Pancreas (tissue), 10 donors: ENCODE data around the gene SPIRE1. TPM values are rescaled to one million over a fixed set of nuclear protein-coding genes. Genes with fewer than 3 reads are reported as not detected.

Experiments
- ATAC-seq, 4 donors: fragments of 200-7000 bp; cut with Tn5 transposase; one replicate each; pipeline versions ENCODE4 v1.8.0 to v1.9.1; 2020; ENCODE audit warnings: mild to moderate bottlenecking in 4 of 4, moderate library complexity in 4 of 4
- DNase-seq, 6 donors: peaks; one replicate each; pipeline ENCODE4 v3.0.0-alpha.2; 2020
- FAIRE-seq: peaks from 2 replicates; lab custom pipeline; 2012; peaks lifted over from hg19 to GRCh38; lab: Jason Lieb, UNC
- H3K27ac ChIP-seq, 4 donors: fragments of 200-600 bp; sonication (generic); 1 replicate in 3 of 4; 2 replicates in 1 of 4; pipeline versions ENCODE4 v1.5.0 to v1.8.0; 2020
- H3K27me3 ChIP-seq, 4 donors: fragments of 200-600 bp; one replicate each; pipeline ENCODE4 v1.8.0; 2021
- H3K36me3 ChIP-seq, 3 donors: fragments of 200-600 bp; sonication (generic) in 1 of 3; one replicate each; pipeline versions ENCODE4 v1.5.0 to v1.8.0; 2020 to 2021
- H3K4me1 ChIP-seq, 3 donors: fragments of 200-600 bp; one replicate each; pipeline ENCODE4 v1.8.0; 2021
- H3K4me3 ChIP-seq, 4 donors: fragments of 200-600 bp; sonication (generic) in 2 of 4; one replicate each; pipeline versions ENCODE4 v1.5.0 to v1.8.0; 2020 to 2021
- H3K9me3 ChIP-seq, 4 donors: fragments of 200-600 bp; one replicate each; pipeline ENCODE4 v1.8.0; 2021
- CTCF ChIP-seq, 4 donors: fragments of 200-600 bp; sonication (generic) in 3 of 4; IDR thresholded peaks; one replicate each; pipeline versions ENCODE4 v1.5.0 to v1.8.0; 2021; ENCODE audit warnings: antibody characterized with exemption in 4 of 4
- WGBS, 2 donors: extraction: QIAGEN DNeasy Blood & Tissue Kit; methylation state at CpG; one replicate each; pipeline ENCODE4 v1.1.7; 2013; 5-methylcytosine and 5-hydroxymethylcytosine counted together
- intact Hi-C, 3 donors: fragments of 100-400 bp; cut with DNase I; formaldehyde crosslinking; loops; one replicate each; pipeline versions ENCODE4 v1.11.1 to v1.14.2; 2022
- polyA plus RNA-seq, 2 donors: library from polyadenylated mRNA; stranded (reverse); fragments of 200-250 nt; gene quantifications; one replicate each; pipeline ENCODE4 v1.2.3, GENCODE V29; 2013
- total RNA-seq, 6 donors: library from RNA; stranded (reverse); fragmentation: NEBNext Ultra II Directional in 4 of 6; extraction: Animal tissue kit (Norgen Biotek cat#: 25700) in 4 of 6; gene quantifications; one replicate each; pipeline versions ENCODE4 v1.2.1 to v1.2.4, GENCODE V29; 2021 to 2023
- donor health status: healthy with polysubstance abuse.
- donor health status: DM: no; HTN: no; CAD: no; lungs with moderate emphysema.
- donor health status: DM: no; HTN: no; CAD: no.
- donor health status: control.
- donor health status: control.
- donor health status: Bipolar disorder and iron deficiency.
- donor health status: DM: yes; HTN: yes; CAD: no.
- donor health status: DM: no; HTN: no; CAD: no.
- donor health status: DM: no; HTN: no; CAD: no.
- donor health status: DM: yes; HTN: yes; CAD: no.

The SPIRE1 gene
- total and polyA plus RNA-seq, 8 donors = 2.9 to 17.6 (median 10.0) TPM

- no peak for DNase-seq
- Histone ChIP-seq H3K4me3 (peak overlapping the region; percentile 24 to 64 (median 38)), H3K4me1 (no peaks in the 10 kb centered on the region), H3K27me3 (peaks cover 0 to 3% (median 0%) of the 10 kb centered on the region in 4 donors), H3K27ac (peak overlapping the region in 3 of 4 donors; percentile 30 to 55 (median 52)), H3K9me3 (no peaks in the 10 kb centered on the region), H3K36me3 (no peaks in the 10 kb centered on the region)
- WGBS, 2 donors = 23 to 40% methylated on average over 22 to 32 of the region's 32 CpGs
- intact Hi-C loops = no loop called here
- TF ChIP-seq CTCF (IDR thresholded peaks at IDR 0.05) = no peak
- ATAC-seq = no peak
- no peak for FAIRE-seq
These were observed 249.5 kb downstream of the SPIRE1 start for GRCh38 chr18:12408247-12408869.

GRCh38 chr18:12406371-12407111, 251.4 kb downstream of the SPIRE1 start:
- no peak for FAIRE-seq
- intact Hi-C loops = no loop called here
- no peak overlapping the region for H3K27ac ChIP-seq
- WGBS, 2 donors = 72 to 74% methylated on average over 19 of the region's 19 CpGs
- DNase-seq = no peak
- TF ChIP-seq CTCF (IDR thresholded peaks at IDR 0.05) = no peak
- peaks cover 0 to 3% (median 0%) of the 10 kb centered on the region in 4 donors for H3K27me3 ChIP-seq
- H3K36me3 ChIP-seq = no peaks in the 10 kb centered on the region
- H3K4me1 ChIP-seq = no peaks in the 10 kb centered on the region
- no peak overlapping the region for H3K4me3 ChIP-seq
- no peaks in the 10 kb centered on the region for H3K9me3 ChIP-seq
- no peak for ATAC-seq

- H3K4me1 ChIP-seq = no peaks in the 10 kb centered on the region
- ATAC-seq (no peak), FAIRE-seq (no peak), DNase-seq (no peak)
- H3K27ac ChIP-seq = no peak overlapping the region
- intact Hi-C loops = no loop called here
- H3K36me3 ChIP-seq = no peaks in the 10 kb centered on the region
- no peak overlapping the region for H3K4me3 ChIP-seq
- 64 to 70% methylated on average over 3 of the region's 3 CpGs for WGBS, 2 donors
- no peaks in the 10 kb centered on the region for H3K9me3 ChIP-seq
- no peak for TF ChIP-seq CTCF (IDR thresholded peaks at IDR 0.05)
- H3K27me3 ChIP-seq = peaks cover 0 to 3% (median 0%) of the 10 kb centered on the region in 4 donors
These were observed 252.8 kb downstream of the SPIRE1 start for GRCh38 chr18:12405066-12405465.

- ATAC-seq = no peak
- TF ChIP-seq CTCF (IDR thresholded peaks at IDR 0.05) = no peak
- WGBS, 2 donors = 65 to 76% methylated on average over 6 of the region's 6 CpGs
- no peaks in the 10 kb centered on the region for H3K9me3 ChIP-seq
- H3K27me3 ChIP-seq = peaks cover 0 to 3% (median 0%) of the 10 kb centered on the region in 4 donors
- no peaks in the 10 kb centered on the region for H3K36me3 ChIP-seq
- no peak overlapping the region for H3K27ac ChIP-seq
- FAIRE-seq = no peak
- intact Hi-C loops = no loop called here
- no peak overlapping the region for H3K4me3 ChIP-seq
- no peak for DNase-seq
- H3K4me1 ChIP-seq = no peaks in the 10 kb centered on the region
These were observed 254.1 kb downstream of the SPIRE1 start for GRCh38 chr18:12403601-12404506.
